Stimulated activated CD4-positive, alpha-beta T cell treated with anti-CD3 and anti-CD28 coated beads, Interleukin-12 subunit alpha, Interleukin-12 subunit beta, amount 100 ng/mL, for 4 hours (primary cell): ENCODE data around the gene RAB38.
A peak's percentile ranks its signal among the peaks of the same experiment; 100 is the strongest.

Experiments used
- DNase-seq: peaks from one replicate; pipeline ENCODE4 v3.0.0-alpha.2; 2020

RAB38 gene

DNA sequence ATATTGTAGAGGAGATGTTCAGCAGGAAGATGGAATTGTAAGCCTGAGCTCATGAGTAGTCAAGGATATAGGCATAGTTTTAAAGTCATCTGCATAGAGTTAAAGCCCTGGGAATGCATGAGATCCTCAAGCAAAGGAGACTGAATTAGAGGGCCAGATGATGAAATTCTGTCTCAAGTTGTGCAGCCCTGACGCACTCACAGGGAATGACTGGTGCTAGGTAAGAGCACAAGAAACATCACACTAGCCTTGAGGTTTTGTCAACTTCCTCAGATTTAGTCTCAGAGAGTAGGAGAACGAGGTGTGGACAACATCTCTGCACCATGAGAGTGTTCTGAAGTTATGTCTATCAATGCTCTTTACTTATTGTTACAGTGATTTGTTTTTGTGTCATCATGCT is 5.8 kb downstream of the RAB38 start:
- no peak for DNase-seq

DNA sequence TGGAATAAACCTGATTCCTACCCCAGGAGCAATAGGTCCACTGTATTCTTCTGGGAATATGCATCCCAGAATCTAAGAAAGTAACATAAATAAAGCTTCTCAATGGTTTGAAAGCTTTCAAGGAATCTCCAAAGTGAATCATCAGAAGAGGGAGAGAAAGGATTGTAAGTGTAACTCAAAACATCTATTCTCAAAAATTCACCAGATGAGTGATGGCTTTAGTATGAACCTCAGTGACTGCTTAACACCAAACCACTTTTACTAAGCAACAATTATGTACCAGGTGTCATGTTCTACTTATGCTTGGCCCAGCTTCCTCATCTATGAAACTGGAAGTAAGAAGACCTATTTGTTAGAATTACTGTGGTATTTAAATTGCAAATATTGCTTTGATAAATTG is 7.4 kb downstream of the RAB38 start:
- DNase-seq: no peak

DNA sequence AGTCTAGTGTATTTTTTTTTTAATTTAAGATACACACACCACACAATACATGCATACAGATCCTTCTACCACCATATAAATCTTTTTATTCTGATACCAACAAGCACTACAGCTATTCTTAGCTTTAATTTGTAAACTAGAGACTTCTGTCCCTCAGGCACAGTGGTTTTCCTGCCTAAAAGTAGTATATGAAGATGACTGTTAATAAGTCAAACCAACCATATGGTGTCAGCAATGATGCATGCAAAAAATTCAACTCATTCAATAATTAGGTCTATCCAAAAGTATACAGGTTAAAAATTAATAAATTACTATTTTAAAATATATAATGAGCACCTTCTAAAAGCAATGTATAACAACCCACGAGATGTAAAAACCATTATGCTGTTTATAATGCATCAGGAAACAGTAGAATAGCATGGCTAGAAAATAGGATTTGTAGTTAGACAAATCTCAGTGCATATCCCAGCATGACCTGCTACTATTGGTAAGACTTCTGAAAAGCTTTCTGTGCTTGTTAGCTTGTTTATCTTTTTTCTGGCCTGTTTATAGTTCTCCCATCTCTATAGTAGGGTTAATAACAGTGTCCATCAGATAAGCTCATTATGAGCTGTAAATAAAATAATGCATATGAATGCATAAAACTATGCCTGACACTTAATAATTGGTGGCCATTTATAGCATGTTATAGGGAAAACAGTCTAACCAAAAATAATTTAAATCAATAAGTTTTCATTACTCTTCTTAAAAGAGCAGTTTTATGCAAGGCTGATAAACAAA is 10.2 kb downstream of the RAB38 start:
- DNase-seq: no peak

DNA sequence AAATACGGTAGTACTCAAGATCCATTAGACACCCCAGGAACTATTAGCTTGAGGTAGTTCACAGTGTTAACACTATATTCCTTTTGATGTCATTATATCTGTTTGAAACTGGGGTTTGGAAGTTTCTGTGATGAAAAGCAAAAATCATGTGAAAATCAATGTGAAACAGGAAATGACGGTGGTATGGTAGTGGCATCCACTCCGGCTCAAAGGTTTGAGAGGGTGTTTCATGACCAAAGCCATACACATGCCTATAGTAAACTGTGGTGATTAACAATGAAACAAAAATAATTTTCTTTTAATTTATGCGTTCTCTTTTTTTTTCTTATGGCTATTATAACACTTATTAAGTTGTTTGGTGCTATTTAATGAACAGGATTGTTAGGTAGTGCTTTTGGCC is 10.9 kb downstream of the RAB38 start:
- no peak for DNase-seq

DNA sequence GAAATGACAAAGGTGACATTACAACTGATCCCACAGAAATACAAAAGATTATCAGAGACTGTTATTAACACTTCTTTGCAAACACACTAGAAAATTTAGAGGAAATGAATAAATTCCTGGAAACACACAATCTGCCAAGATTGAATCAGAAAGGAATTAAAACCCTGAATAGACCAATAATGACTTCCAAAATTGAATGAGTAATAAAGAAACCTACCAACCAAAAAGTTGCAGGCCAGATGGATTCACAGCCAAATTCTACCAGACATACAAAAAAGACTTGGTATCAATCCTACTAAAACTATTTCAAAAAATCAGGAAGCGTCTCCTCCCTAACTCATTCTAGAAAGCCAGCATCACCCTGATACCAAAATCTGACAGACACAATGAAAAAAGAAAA is 17.2 kb downstream of the RAB38 start:
- no peak for DNase-seq

DNA sequence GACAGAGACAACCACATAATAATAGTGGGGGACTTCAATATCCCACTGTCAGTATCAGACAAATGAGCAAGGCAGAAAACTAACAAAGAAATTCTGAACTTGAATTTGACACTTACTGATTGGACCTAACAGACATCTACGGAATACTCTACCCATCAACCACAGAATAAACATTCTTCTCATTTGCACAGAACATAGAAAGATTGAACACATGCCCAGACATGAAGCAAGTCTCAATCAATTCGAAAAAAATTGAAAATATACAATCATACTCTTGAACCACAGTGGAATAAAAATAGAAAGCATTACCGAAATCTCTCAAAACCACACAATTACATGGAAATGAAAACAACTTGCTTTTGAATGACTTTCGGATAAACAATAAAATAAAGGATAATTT is 17.9 kb downstream of the RAB38 start:
- no peak for DNase-seq

DNA sequence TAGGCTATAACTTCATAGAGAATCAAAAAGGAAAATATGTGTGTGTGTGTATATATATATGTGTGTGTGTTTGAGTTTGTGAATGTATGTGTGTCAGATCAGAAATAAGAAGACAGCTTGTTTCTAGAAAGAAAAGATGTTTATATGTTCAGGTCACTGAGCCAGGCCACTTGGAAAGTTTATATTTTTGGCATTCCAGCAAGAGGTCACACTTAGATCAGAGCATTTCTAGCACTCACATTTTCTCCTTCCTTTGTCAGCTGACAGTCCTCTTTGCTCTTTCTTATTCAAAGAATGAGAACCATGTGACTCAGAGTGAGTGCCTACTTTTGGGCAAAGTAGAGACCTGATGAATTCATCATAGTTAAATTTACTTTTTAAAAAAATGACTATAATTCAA is 22.9 kb downstream of the RAB38 start:
- DNase-seq: no peak

DNA sequence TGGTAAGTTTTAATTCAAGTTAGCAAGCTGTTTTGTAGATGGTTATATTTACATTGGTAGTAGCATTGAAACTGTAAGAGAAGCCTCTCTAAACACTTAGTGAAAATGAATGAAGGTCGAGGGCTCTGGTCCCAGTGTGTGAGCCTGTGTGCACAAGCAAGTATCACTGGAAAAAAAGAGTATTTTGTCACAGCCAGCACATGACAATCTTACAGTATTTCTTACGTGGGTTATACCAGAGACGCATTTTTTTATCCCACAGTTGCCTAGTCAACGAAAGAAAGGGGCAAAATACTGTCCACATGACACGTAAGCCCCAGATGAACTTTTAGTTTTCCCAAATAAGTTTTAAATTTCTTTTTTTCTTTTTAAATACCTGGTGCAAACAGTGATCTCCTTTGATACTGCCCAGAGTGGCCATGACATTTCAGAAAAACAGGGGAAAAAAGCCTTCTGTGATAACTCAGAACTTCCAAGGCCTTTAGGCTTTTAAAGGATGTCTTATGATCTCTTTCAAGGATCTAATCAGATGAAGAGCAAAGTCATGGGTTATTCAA is 23.5 kb downstream of the RAB38 start:
- DNase-seq: no peak

DNA sequence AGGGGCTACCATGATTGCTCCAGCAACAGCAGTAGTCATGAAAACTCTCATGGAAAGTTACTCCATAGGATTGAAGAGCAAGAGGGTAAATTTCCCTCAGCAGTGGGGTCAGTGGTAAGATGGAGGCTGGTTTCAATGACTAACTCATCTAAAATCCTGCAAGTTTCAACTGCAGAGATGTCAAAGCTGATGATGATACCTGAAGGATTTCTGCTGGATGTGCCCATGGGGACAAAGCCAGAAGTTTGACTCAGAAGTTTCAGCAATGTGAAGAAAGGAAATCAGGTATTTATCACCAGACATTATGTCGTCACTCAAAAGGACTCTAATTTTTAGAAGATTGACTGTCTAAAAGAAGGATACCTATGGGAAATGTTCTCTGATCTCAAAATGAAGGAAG is 29.1 kb downstream of the RAB38 start:
- DNase-seq: no peak

DNA sequence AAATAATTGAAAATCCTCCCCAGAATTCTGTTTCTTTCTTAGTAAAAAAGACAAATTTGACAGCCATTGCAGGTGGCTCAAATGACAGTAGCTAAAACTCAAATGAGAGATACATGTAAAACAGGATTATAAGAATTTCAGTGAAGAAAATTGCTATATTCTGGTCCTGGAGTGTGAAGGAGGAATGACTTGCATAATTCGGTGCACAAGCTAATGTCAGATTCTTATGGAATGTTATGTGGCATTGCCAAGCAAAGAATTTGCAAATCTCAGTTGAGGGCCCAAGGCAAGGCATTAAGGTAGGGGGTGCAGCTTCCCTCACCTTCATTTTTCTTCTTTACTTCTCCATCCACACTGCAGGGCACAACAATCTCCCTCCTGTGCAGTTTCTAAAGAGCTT is 35.4 kb downstream of the RAB38 start:
- no peak for DNase-seq

DNA sequence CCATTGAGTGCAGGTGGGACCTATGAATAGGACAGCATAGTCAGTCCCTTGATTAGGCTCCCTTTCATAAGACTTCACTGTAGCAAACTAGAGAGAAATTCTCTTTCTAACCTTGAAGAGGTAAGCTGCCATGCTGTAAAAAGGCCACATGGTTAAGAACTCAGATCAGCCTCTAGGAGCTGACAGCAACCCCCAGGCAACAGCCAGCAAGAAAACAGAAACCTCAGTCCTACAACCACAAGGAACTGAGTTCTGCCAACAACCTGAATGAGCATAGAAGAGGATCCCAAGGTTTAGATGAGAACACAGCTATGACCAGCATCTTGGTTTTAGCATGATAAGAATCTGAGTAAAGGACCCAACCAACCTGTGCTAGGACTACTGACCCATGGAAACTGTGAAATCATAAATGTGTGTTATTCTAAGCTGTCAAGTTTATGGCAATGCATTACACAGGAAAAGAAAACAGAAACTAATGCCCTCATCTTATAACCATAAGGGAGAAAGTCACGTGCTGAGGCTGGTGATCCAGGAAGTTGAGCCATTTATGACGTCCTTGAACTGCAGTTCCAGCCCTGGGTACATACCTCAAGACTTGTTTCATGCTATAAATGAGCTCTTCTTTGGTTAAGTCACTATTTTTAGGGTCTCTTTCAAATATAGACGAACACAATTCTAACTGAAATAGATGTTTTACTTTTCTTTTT is 43.3 kb downstream of the RAB38 start:
- DNase-seq: no peak

DNA sequence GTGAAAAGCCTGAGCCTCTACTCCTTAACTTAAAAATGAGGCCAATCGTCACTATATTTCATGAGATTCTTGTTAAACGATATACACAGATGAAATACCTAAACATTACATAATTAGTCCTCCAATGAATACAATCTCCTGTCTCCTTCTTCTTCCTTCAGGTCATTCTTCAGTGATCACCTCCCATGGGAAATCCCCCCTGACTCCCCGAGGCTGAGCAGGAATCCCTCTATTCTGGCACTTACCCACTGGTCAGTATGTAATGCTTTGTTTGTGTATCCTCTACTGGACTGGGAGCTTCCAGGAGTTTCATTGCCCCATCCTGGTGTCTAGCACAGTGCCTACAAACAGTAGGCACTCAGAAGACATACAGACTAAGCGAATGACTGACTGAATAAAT is 52.3 kb downstream of the RAB38 start:
- no peak for DNase-seq

DNA sequence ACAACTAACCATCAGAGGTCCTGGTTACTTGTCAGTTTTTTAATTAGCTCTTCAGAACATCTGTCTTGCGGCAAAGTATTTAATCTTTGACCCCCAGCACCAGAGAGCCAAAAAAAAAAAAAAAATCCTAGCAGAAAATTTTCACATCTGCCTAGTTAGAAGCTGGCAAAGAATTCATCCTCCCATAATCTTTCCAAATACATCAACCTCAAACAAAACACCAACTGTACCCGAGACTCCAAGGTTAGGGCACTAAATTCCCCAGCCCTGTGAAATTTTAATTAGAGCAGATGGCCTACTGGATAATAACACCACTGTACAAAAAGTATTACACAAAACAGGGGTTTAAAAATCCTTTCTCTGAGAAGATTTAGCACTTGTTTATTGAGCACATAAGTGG is 55.7 kb downstream of the RAB38 start:
- DNase-seq: no peak

DNA sequence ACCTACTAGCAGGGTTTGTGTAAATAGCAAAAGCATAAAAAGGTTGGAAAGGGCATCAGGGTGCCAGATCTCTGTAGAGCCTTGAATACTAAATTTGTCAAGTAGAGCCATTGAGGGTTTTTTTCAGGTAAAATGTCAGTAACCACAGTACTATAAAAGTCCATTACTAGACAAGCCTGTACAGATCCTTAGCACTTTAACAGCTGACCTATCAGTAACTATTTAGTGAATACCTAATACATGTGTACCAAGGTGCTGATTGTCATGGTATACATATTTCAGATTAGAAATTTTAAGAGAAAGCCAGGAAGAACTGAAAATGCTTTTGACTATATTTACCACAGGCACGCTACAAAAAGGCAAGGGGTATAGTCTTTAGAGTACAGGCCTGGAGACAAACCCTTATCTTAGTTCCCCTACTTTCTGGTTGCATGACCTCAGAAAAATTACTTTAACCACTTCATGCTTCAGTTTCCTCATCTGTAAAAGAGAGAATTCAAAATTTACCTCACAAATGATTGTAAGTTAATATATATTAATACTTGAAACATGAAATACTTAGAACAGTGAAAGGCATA is 57.9 kb downstream of the RAB38 start:
- no peak for DNase-seq

DNA sequence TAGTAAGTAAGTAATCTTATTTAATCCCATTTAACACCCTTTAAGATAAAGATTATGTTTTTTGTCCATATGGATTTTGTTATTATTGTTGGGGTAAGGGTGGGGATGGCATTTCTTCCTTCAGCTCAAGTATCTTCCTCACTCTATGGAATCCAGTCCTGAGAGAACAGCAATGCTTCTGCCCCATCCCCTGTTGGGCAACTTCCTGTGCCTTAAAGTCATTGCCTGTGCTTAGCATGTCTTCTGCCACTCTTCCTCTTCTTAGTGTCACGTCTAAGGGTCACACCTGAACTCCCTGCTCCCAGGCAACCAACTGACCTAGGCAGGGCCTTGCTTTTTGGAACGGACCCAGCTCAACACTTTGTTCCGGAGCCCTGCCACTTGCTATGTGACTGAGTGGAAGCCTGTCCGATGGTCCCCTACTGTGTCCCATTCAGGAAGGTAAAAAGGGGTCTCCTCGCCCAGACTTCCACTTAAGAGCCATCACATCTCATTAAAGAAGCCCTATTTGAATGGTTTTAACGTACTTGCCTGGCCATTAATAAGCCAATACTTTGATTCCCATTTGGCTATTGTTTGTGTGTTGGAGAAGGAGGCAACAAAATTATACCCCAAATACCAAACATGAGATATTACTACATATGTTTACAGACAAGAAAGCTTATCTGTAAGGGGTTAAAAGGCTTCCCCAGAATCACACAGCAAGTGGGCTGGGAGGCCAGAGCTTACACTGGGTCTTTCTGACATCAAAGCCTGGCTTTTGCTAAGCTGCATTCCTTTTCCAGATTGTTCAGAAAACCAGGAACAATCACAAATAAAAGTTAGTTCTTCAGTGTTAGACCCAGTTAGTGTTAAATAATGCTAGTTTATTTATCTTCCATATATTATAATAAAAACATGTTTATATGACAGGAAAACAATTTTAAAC is 59.2 kb downstream of the RAB38 start:
- DNase-seq: no peak

DNA sequence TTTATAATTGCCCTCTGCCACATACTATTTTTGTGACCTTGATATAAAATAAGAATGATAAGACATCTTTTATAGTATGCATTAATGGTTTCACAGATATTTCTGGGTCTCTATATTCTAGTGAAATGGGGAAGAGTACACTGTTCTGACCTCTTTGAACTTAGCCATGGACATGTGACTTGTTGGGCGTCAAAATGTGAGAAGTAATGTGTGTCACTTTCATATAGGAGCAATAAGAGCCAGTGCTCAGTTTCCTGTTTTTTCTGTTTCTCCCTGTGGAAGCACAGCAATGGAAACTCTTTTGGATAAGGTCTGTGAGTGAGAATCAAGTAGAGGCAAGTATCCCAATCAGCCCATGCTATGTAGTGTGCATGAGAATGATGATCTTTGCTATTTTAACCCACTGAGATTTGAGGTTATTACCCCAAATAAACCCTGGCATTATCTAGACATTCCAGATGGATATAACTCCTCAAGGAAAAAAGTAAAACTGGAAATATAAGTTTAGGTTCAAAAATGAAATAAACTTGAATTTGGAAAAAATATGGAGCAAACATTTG is 60.7 kb downstream of the RAB38 start:
- no peak for DNase-seq

DNA sequence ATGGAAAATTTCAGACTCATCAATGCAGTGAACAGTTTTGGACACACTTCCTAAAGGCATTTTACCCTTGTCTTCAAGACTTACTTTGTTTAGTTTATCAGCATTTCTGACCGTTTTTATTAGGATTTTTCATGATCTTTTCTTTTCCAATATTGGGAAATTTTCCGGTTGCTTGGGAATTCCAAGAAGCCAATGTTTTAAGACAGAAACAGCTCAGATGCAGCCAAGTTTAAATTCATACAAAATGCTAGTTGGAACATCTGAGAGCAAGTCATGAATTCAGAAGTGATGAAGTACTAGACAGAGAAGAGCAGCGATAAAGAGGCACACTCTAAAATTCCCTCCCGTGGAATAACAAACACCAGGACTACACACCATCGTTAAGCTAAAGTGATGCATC is 68.6 kb downstream of the RAB38 start:
- DNase-seq: no peak

DNA sequence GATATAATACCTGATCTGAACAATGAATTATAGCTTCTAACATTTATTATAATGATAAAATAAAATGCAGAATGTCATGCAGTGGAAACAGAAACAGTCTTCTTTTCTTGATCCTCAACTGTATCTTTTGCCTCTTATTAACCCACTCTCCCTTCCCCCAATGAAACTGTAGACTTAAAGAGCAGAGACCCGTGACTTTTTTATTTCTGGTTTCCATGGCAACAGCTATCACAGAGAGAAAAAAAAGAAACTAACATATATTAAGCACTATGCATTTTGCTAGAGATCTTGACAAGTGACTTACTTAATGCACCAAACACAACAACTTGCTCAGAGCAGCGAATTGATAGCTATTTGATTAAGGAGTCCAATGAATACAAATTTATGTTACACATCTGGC is 69.3 kb downstream of the RAB38 start:
- no peak for DNase-seq

DNA sequence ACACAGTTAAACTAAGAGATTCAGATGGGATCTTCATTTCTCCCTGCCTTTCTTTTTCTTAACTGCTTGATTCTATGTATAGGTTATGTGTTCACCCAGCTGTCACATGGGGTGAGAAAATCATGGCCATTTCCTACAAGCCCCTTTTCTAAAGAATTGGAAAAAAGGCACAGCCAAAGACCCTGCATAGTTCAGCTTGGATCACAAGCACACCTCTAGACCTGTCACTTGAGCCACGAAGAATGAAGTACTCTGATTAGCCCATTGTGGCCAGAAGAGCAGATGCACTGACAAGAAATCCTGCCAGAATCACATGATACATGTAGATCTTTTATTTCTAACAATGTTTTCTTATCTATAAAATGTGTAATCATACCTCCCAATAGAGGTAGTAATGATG is 69.7 kb downstream of the RAB38 start:
- no peak for DNase-seq

DNA sequence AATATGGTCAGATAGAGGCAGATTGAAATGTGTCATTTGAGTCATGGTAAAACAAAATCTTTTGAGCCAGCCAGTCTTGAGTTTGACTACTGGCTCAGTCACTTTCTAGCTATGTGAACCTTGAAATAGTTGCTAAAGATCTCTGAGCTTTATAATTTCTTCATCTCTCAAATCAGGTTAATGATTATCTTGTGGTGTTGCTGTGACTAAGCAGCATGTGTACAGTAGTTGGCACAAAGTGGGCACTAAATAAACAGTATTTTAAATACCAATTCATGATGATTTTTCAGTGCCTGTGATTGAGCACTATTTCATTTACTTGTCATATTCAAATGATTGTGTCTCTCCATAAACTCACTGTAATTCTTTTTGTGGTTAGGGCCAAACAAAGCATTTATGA is 70.8 kb downstream of the RAB38 start:
- DNase-seq: no peak

DNA sequence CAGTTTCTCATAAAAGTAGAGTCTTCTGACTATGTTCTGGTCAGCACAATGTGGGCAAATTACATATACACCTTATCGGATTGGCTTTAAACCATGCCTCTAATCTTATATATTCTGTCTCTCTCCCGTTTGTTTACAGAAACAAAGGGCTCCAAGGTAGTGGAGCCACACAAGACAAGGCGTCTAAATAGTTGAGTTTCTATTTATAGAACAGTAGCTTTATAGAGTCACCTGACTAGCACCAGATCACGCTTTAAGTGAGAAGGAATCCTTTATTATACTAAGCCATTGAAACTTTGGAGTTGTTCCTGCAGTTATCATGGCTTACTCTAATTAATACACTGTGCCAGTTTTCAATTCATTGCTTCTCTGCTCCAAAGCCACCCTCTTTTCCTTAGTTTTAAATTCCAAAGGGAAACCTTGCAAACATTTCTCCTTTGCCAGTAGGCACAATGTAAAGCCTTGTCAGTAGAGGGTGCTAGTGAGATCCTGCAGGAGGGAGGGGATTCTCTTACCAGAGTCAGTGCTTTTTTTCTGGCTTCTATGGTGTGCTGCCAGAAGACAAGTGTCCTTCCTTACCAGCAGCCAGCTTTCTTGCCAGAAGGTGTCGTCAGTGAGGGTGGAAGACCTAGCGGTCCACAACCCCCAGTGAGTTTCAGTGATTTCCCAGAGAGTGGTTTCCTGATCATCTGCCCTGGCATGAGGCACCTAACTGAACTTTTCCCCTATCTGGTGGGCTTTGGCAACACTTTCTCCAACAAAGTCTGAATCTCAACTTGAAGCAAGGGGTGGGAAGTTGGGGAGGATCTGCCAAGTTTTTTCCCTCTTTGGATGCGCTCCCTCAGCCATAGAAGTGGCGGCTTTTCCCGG is 71.7 kb downstream of the RAB38 start:
- DNase-seq: peak; percentile 0

DNA sequence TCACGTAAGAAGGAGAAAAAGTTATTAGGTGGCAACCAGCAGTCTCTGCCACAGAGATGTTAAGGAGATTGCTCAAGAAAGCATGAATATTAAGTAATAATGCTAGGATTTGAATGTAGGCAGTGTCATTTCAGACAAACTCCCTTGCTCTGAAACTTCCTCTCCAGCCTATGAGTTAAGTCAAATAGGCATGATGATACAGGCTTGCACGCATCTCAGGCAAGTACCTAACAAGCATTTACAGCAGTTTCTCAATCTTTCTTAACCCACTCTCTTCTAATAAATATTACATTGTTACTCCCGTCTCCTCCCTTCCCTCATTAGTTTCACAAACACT is 72.7 kb downstream of the RAB38 start:
- no peak for DNase-seq
